Left ventricle myocardium inferior (tissue), 1 donor: Measurements from ENCODE around the gene CFAP157. TPM values are rescaled to one million over a fixed set of nuclear protein-coding genes. Genes with fewer than 3 reads are reported as not detected.
A peak's percentile ranks its signal among the peaks of the same experiment; 100 is the strongest.

ENCODE experiments used
- DNase-seq: peaks from one replicate; pipeline ENCODE4 v3.0.0-alpha.2; 2020
- H3K27ac ChIP-seq: fragments of 200-600 bp; replicated peaks from 2 replicates; pipeline ENCODE4 v1.8.0; 2021
- H3K27me3 ChIP-seq: fragments of 200-600 bp; 2 replicates; pipeline ENCODE4 v1.8.0; 2021; ENCODE audit warnings: low read depth
- H3K36me3 ChIP-seq: fragments of 200-600 bp; 2 replicates; pipeline ENCODE4 v1.8.0; 2021
- H3K4me1 ChIP-seq: fragments of 200-600 bp; 2 replicates; pipeline ENCODE4 v1.8.0; 2021
- H3K4me3 ChIP-seq: fragments of 200-600 bp; 2 replicates; pipeline ENCODE4 v1.8.0; 2021; ENCODE audit warnings: mild to moderate bottlenecking, moderate library complexity
- H3K9me3 ChIP-seq: fragments of 200-600 bp; replicated peaks from 2 replicates; pipeline ENCODE4 v1.8.0; 2021
- CTCF ChIP-seq: fragments of 200-600 bp; IDR thresholded peaks from 2 replicates; pipeline ENCODE4 v1.8.0; 2021; ENCODE audit warnings: antibody characterized with exemption, mild to moderate bottlenecking, borderline replicate concordance
- intact Hi-C: fragments of 100-400 bp; cut with micrococcal nuclease; formaldehyde crosslinking; loops from one replicate; pipeline ENCODE4 v1.11.0; 2022
- total RNA-seq: library from RNA; stranded (reverse); fragmentation: NEBNext Ultra II Directional; extraction: Animal tissue kit (Norgen Biotek cat#: 25700); gene quantifications from one replicate; pipeline ENCODE4 v1.2.1, GENCODE V29; 2021
- donor health status: DM: no; HTN: yes; CAD: no; lungs with severe emphysema.

Gene CFAP157
- total RNA-seq, 1 donor from 2014 or later, result not detected

- intact Hi-C loops, result no loop called here
These were observed 54.3 kb downstream of the CFAP157 start for GRCh38 chr9:127761061-127761460.

DNA sequence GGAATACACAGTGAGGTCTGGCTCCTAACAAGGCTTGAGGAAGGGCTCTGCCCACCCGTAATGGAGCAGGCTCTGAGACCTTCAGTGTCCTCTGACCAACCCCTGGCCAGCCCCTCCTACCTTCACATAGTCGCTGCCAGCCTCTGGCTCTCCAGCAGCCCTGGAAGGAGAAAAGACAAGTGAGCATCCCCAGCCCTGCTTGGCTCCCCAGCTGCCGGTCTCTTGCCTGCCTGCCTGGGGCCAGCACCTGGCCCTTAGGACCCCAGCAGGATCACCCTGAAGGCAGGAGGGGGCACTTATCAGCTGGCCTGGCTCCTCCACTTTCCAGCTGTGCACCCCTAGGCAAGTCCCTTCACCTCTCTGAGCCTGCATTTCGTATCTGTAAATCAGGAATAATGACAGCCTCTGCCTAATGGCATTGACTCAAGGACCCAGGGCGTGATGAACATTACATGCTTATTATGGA is 54.7 kb downstream of the CFAP157 start:
- intact Hi-C loops, result no loop called here
- no peaks in the 10 kb centered on the region for H3K36me3 ChIP-seq
- peak overlapping the region; percentile 65 for H3K4me3 ChIP-seq
- peaks cover 36% of the 10 kb centered on the region for H3K27me3 ChIP-seq
- DNase-seq, result no peak
- peaks cover 91% of the 10 kb centered on the region for H3K4me1 ChIP-seq
- H3K9me3 ChIP-seq, result no peaks in the 10 kb centered on the region
- no peak for TF ChIP-seq CTCF
- peak overlapping the region; percentile 93 for H3K27ac ChIP-seq

More at GRCh38 chr9:127761061-127761460, 54.3 kb downstream of the CFAP157 start:
- peaks cover 91% of the 10 kb centered on the region for H3K4me1 ChIP-seq
- peak overlapping the region; percentile 93 for H3K27ac ChIP-seq
- peak overlapping the region; percentile 65 for H3K4me3 ChIP-seq
- H3K27me3 ChIP-seq, result peaks cover 41% of the 10 kb centered on the region
- no peak for TF ChIP-seq CTCF
- H3K9me3 ChIP-seq, result no peaks in the 10 kb centered on the region
- no peak for DNase-seq
- H3K36me3 ChIP-seq, result no peaks in the 10 kb centered on the region

DNA sequence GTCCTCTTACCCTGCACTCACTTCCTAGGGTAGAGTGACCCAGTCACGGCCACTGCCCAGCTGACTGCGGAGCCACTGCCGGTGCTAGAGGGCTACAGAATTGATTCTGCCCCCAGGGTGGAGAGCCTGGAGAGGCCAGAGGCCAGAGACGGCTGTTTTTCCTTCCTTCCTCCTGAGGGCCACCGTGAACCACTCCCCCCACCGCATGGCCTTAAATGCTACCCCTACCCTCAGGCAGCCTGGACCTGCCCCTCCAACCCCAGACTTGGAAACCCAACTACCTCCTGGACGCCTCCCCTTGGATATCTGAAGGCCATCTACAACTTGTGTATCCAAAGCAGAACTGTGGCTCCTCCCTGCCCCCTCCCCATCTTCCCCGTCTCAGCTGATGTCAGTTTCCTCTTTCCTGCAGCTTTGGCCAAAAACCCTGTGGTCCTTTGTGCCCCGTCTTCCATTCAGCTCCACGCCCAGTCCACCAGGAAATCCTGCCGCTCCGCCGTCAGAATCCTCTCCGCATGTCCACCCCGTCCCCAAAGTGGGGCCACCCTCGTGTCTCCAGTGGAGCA is 55.4 kb downstream of the CFAP157 start:
- DNase-seq, result peak; percentile 76
- intact Hi-C loops, result no loop called here
- H3K4me3 ChIP-seq, result peak overlapping the region; percentile 65
- no peaks in the 10 kb centered on the region for H3K36me3 ChIP-seq
- H3K4me1 ChIP-seq, result peaks cover 94% of the 10 kb centered on the region
- H3K27ac ChIP-seq, result peak overlapping the region; percentile 93
- H3K27me3 ChIP-seq, result peaks cover 29% of the 10 kb centered on the region
- TF ChIP-seq CTCF, result no peak
- H3K9me3 ChIP-seq, result no peaks in the 10 kb centered on the region

DNA sequence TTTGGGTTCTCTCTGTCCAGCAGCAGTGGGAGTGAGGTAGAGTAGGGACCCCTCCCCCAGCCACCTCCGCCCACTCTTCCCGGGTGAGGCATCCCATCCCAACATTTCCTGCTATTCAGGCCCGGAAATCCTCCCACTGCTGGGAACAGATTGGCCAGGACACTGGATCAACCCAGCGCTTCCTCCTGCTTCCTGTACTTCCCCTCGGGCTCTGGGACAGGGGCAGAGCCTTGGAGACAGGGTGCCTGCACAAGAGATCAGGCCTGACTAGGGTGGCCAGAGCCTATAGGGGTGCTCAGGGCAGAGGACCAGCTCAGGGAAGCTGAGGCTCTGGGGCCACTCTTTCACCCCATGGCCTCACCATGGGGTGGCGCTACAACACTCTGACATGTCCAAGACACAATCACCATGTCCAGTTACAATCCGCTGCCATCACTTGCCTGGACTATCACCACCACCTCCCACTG is 57.2 kb downstream of the CFAP157 start:
- H3K36me3 ChIP-seq, result no peaks in the 10 kb centered on the region
- peak; percentile 64 for TF ChIP-seq CTCF
- intact Hi-C loops, result no loop called here
- no peaks in the 10 kb centered on the region for H3K9me3 ChIP-seq
- peak overlapping the region; percentile 93 for H3K27ac ChIP-seq
- peaks cover 96% of the 10 kb centered on the region for H3K4me1 ChIP-seq
- peaks cover 14% of the 10 kb centered on the region for H3K27me3 ChIP-seq
- peak; percentile 70 for DNase-seq
- H3K4me3 ChIP-seq, result peak overlapping the region; percentile 37

DNA sequence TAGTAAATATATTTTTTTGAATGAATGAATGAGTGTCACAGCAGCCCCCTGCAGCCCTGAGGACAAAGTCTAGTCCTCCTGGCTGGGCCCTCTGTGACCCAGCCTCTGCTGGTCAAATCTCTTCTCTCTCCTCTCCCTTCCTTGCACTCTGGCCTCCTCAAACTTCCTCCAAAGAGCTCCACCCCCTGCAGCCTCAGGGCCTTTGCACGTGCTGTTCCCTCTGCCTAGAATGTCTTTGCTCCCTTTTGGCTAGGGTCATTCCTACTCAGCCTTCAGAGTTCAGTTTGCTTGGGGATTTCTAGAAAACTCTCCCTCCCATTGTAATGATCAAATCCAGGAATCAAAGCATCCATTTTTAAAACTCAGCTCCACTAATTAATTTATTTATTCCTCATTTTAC is 58.6 kb downstream of the CFAP157 start:
- Histone ChIP-seq H3K4me3 (no peak overlapping the region), H3K9me3 (no peaks in the 10 kb centered on the region), H3K4me1 (peaks cover 95% of the 10 kb centered on the region), H3K27ac (peak overlapping the region; percentile 93), H3K36me3 (no peaks in the 10 kb centered on the region), H3K27me3 (peaks cover 14% of the 10 kb centered on the region)
- DNase-seq, result no peak
- intact Hi-C loops, result no loop called here
- no peak for TF ChIP-seq CTCF

Other genes starting within 250 kb of the CFAP157 start
- gene STXBP1, start 94.7 kb upstream of the CFAP157 start, total RNA-seq, result 36.9 TPM
- gene PTRH1, start 8.7 kb downstream of the CFAP157 start, total RNA-seq, result 13.9 TPM
- 0.25 TPM for gene TTC16, start 9.1 kb downstream of the CFAP157 start, total RNA-seq
- gene TOR2A, start 28.3 kb downstream of the CFAP157 start, total RNA-seq, result 2.3 TPM
- gene SH2D3C, start 71.7 kb downstream of the CFAP157 start, total RNA-seq, result 18.2 TPM
- gene CDK9, start 79.0 kb downstream of the CFAP157 start, total RNA-seq, result 46.4 TPM
- gene FPGS, start 95.9 kb downstream of the CFAP157 start, total RNA-seq, result 38.0 TPM
- gene ENG, start 147.7 kb downstream of the CFAP157 start, total RNA-seq, result 139 TPM
- 844 TPM for gene AK1, start 170.7 kb downstream of the CFAP157 start, total RNA-seq
- 48.4 TPM for gene ST6GALNAC6, start 192.6 kb downstream of the CFAP157 start, total RNA-seq
- gene ST6GALNAC4, start 210.1 kb downstream of the CFAP157 start, total RNA-seq, result 31.3 TPM
- 0.85 TPM for gene PIP5KL1, start 223.8 kb downstream of the CFAP157 start, total RNA-seq
- 14.0 TPM for gene DPM2, start 230.9 kb downstream of the CFAP157 start, total RNA-seq